Activated CD4-positive, CD25-positive, alpha-beta regulatory T cell treated with anti-CD3 and anti-CD28 coated beads, Interleukin-2, amount 50 U/mL, for 24 hours (primary cell): Measurements from ENCODE around the gene CST9L.
"Not testable (repeated sequence)": the region's sequence is repeated elsewhere in the genome, so short reads cannot be mapped to it uniquely, and the experiment has no call there.

Experiments used
- ATAC-seq, 2 donors: fragments of 150-1000 bp; cut with Tn5 transposase; one replicate each; pipeline ENCODE4 v1.10.0; 2021; ENCODE audit warnings: mild to moderate bottlenecking in 1 of 2, moderate library complexity in 1 of 2

Gene CST9L

DNA sequence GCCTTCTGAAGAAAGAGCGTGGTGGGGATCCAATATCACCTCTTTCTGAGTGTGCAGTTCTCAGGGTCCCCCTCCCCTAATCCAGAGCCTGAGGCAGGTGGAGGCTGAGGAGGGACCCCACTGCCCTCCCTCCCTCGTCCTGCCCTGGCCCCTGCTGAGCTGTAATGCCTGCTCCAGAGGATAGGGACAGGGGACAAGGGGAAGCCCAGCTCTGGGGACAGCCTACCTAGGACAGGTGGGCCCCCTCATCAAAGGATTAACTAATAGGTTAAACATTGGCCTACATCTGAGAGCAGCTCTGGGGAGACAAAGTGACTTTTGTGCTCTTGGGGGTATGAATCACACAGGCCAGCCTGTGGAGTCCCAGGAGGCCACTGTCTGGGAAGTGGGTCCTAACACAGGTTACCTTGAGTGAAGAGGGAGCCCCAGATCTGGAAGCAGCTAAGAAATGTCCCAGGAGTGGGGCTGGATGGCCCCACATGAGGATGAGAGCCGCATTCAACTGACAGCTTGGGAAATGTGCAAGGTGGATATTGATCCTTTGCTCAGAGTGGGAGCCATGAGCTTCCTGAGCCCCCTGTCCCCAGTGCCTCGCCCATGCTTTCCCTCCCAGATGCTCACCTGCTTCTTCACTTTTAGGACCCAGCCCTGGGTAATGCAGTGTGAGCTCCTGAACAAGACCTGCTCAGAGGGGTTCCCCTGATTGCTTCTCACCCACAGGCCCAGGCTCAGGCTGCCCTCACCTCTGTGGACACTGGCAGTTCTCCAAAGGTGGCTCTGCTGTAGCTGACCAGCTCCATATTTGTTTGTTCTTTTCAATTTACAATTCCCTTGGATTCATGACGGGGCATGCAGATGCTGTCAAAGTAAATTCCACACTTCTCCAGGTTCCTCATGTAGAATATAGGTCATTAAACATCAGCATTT lies 17.8 kb upstream of the CST9L start:
- no peak for ATAC-seq

DNA sequence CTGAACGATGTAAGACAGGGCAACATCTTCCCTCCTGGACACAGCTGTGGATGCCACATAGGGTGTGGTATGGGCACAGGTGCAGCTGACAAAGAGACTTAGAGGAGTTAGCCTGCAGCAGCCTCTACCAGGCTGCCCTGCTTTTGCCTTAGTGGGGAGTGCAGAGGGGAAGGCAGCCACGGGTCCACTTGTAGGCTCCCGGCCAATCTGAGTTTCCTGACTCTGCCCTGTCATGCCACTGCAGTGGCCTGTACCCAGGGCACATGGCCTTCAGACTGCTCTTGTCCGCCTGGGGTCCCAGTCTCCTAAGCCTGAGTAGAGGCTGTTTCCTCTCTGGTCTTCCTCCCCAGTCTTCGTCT lies 17.1 kb upstream of the CST9L start:
- no peak for ATAC-seq

DNA sequence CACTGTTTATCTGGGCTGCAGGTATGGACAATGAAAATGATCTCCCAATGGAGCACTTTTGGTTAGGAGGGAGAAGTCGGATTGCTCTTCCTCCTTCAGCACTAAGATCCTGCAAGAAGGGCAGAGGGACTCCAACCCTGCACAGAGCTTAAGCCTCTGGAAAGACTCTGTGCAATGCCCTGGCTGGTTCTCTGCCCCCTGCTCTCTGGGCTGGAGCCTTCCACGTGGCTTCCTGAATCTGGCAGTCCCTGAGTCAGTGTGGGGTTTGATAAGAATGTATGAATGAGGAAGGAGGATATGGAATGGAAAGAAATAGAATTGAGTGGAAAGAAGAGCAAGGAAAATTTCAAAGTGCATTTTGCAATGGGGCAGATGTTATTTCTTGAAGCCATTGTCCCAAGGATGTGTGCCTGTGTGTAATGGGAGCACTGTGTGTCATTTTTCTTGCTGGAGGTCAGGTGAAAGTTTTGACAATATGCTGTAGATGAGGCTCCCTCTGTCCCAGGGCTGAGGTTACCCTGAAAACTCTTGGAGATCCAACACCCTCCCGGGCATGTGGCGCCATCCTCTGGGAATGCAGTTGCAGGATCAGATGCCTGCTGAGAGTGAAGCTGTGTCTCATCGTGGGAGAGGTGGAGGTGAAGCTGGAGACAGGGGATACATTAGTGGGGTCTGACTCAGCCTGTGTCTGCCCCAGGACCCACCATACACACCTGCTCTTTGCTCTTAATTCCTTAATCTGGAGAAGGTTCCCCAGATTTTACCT lies 16.3 kb upstream of the CST9L start:
- no peak for ATAC-seq

DNA sequence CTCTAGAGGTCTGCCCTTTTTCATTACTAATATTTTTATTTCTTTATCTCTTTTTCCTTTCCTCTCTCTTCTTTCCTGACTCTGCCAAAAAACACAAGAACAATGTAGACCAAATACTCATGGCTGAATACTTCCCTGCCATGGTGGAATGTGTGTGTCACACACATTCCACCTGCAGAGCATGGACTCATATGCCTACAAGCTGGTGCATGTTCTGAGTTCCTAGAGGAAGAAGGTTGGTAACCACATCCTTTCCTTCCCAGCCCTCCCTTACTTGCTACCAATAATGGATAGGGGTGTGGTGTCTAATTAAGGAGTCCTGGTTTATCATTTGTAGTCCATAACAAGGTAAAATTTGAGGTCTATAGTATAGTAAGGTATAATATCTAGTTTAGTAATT lies 15.2 kb upstream of the CST9L start:
- ATAC-seq, result no peak

DNA sequence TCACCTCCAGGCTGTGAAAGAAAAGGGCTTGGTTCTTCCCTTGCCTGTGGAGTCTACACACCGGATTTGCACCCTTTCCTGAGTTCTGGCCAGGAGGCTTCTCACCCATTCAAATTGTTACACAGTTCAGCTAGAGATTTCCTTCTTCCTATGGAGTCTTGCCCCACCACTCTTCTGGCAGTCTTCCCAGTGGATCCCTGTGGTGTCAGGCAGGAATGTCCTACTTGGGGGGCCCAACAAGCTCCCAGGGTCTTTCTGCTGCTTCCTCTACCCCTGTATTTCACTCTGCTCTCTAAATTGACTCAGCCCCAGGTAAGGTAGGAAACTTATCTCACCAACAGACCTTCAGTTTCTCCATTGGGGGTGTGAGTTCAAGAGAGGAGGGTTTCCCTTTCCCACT lies 14.0 kb upstream of the CST9L start:
- ATAC-seq, result no peak

DNA sequence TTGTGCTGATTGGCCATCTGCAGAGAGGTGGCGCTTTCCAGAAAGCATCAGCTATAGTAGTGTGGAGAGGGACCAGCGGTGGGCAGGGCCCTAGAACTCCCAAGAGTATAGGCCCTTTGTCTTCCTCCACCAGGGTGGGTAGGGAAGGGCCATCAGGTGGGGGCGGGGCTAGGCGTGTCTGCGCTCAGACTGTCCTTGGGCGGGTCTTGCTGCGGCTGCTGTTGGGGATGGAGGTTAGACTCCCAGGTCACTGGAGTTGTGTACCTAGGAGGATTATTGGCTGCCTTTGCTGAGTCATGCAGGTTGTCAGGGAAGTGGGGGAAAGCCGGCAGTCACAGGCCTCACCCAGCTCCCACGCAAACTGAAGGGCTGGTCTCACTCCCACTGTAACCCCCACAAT lies 13.5 kb upstream of the CST9L start:
- ATAC-seq, result not testable (repeated sequence)

DNA sequence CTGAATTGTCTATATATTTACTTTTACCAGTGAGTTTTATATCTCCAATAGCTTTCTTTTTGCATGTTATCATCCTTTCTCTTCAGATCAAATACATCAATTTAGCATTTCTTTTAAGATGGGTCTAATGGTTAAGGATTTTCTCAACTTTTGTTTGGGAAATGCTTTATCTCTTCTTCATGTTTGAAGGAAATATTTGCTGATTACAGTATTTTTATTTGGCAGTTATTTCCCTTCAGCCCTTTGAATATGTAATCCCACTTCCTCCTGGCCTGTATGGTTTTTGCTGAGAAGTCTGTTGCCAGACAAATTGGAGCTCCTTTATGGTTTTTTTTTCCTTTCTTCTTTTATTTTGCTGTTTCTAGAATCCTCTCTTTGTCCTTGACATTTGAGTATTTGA lies 6.7 kb upstream of the CST9L start:
- ATAC-seq, result no peak

DNA sequence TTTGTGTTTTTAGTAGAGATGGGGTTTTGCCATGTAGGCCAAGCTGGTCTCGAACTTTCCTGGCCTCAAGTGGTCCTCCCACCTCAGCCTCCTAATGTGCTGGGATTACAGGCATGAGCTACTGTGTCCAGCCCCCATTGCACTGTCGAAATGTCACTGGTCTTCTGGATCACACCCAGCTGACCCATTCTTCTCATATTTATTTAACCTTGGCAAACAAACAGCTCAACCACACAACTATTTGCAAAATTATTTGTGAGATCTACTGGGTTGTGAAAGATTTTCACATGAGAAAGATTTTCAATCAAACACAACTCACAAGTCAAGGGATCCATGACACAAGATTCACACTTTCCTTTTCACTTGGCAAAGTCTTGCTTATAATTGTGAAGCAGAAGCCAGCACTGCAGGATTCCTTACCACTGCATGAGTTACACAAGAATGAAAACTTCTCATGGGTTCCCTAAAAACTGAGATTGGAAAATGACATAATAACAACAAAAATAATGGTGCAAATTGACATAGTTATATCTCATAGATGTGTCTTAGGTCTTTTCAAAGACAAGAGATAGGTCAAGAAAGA lies 2.0 kb upstream of the CST9L start:
- ATAC-seq, result no peak

DNA sequence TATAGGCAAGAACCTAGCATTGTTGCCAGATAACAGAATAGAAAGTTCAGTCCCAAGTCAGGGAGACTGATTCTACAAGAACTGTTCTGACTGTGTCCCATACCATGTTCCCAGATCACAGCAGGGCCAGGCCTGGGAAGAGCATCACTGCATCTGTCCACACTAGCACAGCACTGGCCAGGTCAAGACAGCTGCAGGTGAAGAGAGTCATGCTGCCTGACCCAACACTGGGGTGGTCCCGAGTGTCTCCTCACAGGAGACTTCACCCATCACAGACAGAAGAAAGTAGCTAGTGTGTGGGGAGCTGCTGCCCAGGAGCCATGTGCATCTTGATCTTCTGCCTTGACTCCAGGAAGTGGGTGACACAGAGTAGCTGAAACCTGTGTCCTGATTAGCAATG lies 1.3 kb upstream of the CST9L start:
- ATAC-seq, result peak in 1 of 2 donors; percentile 13

DNA sequence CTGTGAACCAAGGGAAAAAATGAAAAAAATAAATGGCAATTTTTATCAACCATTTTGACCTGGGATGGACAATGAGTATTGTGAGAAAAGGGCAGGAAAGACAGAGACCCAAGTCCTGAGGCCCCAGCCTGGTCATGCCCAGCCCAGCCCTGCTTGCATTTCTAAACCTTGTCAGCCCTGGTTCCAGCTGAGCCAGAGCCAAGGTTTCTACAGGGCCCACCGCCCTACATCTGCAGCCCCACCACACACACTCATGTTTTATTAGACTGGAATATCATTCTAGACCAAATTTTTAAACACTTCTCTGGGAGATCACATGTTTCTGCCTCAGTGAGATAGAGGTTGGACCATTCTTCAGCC lies 667 bp upstream of the CST9L start:
- no peak for ATAC-seq

DNA sequence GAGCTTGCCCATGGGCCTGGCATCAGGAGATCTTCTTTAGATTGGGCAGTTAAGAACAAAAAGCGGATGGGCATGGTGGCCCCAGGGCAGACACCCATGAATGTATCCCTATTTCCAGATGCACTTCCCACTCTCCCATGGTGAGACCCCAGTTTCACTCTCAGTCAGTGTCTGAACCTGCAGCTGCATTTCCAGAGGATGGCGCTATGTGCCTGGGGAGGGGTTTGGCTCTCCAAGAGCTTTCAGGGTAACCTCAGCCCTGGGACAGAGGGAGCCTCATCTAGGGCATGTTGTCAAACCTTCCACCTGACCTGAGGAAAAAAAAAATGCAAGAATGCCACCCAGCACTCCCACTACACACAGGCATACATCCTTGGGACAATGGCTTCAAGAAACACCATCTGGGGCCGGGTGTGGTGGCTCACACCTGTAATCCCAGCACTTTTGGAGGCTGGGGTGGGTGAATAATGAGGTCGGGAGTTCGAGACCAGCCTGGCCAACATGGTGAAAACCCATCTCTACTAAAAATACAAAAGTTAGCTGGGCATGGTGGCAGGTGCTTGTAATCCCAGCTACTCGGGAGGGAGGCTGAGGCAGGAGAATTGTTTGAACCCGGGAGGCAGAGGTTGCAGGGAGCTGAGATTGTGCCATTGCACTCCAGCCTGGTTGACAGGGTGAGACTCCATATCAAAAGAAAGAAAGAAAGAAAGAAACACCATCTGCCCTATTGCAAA lies 1.9 kb downstream of the CST9L start:
- ATAC-seq, result no peak

DNA sequence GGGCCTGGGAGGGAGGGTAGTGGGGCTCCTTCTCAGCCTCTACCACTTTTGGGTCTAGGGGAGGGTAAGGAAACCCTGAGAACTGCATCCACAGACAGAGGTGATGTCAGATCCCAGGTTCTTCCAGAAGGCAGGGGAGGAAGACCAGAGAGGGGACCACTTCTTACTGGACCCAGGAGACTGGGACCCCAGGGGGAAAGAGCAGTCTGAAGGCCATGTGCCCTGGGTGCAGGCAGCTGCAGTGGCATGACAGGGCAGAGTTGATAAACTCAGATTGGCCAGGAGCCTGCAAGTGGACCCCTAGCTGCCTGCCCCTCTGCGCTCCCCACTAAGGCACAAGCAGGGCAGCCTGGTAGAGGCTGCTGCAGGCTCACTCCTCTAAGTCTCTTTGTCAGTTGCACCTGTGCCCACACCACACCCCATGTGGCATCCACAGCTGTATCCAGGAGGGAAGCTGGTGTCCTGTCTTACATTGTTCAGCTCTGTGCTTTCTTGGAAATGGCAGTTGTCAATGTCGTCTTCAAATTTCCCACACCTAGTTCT lies 2.7 kb downstream of the CST9L start:
- no peak for ATAC-seq

DNA sequence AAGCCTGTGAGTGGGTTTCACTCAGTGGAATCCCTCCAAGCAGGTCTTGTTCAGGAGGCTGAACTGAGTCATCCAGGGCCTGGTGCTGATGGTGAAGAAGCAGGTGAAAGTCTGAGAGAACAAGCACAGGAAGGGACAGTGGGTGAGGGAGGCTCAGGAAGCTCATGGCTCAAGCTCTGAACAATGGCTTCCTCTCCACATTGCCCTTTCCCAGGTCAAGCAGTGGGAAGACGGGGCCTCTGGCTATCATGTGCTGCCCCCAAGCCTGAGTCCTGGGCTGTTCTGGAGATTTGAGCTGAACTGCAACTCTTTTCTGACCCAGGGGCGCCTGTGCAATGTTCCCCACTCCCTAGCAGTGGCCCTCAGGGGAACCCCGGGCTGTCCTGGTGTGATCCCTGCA lies 3.4 kb downstream of the CST9L start:
- no peak for ATAC-seq

DNA sequence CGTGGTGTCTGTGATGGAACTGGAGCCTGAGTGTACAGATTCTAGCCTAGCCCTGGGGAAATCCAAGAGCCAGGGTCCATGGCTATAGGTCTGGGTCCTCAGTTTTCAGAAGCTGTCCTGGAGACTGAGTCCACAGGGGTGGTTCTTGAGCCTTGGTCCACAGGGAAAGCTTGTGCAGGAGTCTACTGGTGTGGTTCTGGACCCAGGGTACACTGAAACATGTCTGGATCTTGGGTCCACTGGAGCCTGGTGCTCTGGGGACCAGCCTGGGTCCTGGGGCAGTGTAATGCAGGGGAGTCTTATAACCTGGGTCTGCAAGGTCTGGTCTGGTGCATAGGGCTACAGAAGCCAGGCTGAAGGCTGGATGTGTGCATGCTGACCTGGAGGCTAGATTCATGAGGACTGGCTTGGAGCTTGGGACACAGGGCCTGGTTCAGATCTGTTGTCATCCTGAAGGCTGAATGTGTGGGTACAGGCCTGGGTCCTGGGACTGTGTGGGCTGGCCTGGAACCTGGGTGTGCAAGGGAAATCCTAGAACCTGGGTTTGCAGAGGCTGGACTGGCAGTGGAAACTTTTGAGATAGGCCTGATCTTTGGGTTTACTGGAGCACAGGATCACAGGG lies 5.5 kb downstream of the CST9L start:
- no peak for ATAC-seq

DNA sequence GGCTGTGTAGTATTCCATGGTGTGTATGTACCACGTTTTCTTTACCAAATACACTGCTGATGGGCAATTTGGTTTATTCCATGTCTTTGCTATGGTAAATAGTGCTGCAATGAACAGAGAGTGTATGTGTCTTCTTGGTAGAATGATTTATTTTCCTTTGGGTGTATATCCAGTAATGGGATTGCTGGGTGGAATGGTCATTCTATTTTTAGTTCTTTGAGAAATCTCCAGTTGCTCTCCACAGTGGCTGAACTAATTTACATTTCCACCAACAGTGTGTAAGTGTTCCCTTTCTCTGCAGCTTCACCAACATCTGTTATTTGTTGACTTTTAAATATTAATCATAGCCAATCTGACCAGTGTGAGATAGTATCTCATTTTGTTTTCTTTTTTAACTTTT lies 13.9 kb downstream of the CST9L start:
- ATAC-seq, result no peak

DNA sequence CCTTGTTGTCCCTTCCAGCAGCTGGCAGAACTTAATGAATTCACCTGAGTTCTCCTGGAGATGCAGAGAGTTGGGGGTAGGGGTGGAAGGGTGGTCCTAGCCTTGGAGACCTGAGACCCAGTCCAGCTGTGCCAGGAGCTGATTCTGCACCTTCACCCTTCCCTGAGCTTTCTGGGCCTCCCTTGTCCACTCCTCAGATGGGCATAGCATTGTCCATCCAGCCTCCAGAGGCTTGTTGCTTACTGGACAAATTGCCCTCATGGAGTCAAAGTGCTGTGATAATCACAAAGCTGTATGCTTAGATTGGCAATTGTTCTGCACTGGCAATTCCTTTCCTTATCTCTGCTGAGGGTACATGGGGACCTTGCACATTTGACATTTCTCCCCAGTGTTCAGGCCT lies 16.5 kb downstream of the CST9L start:
- ATAC-seq, result no peak

DNA sequence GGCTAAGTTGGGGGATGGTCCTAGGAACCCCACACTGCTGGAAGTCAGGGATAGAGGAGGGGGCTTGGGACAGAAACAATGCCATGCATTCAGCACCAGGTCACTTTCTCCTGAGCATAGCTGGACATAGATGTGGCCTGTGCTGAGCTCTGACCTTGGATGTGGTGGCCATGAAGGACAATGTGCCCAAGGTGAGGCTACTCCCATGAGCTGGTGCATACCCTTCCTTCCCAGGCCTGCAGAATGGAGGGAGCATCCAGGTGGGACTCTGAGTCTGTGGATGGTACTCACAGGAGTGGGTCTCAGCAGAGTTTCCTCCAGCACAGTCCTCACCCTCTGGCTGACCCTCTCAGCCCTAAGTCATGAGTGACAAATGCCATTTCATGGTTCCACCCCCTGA lies 16.9 kb downstream of the CST9L start:
- no peak for ATAC-seq

DNA sequence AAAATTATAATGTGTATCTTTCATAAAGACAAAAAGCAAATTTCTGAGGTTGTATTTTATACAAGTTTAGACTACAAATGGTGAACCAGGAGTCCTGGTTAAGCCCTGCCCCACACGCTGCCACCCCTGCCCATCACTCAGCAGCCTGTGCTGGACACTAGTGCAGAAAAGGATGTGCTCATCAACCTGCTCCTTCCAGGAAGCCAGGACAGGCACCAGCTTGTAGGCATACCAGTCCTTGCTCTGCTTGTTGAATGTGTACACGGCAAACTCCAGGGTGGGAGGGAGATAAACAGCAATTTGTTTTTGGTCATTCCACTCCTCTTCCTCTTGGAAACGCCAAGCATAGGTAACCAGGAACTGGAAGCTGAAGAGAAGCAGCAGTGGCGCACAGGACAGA lies 18.1 kb downstream of the CST9L start:
- no peak for ATAC-seq

DNA sequence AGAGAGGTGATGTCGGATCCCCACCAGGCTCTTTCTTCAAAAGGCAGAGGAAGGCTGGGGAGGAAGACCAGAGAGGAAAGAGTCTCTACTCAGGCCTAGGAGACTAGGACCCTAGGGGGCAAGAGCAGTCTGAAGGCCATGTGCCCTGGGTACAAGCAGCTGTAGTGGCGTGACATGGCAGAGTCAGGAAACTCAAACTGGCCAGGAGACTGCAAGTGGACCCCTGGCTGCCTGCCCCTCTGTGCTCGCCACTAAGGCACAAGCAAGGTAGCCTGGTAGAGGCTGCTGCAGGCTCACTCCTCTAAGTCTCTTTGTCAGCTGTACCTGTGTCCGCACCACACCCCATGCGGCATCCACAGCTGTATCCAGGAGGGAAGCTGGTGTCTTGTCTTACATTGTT lies 19.9 kb downstream of the CST9L start:
- ATAC-seq, result no peak

DNA sequence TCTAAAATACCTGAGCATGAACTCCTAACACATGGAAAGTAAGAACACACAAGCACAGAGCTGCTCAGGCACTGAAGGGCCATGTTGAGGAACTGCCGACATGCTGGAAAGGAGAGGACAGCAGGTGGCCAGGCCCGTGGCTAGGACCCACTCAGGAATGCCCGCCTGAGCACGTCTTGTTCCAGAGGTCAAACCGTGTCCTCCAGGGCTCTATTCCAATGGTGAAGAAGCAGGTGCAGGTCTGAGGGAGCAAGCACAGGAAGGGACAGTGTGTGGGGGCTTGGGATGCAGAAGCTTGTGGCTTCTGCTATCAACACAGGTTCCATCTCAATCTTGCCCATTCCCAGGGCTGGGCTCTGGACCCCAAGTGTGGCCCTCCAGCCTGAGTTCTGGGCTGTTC lies 20.7 kb downstream of the CST9L start:
- no peak for ATAC-seq

DNA sequence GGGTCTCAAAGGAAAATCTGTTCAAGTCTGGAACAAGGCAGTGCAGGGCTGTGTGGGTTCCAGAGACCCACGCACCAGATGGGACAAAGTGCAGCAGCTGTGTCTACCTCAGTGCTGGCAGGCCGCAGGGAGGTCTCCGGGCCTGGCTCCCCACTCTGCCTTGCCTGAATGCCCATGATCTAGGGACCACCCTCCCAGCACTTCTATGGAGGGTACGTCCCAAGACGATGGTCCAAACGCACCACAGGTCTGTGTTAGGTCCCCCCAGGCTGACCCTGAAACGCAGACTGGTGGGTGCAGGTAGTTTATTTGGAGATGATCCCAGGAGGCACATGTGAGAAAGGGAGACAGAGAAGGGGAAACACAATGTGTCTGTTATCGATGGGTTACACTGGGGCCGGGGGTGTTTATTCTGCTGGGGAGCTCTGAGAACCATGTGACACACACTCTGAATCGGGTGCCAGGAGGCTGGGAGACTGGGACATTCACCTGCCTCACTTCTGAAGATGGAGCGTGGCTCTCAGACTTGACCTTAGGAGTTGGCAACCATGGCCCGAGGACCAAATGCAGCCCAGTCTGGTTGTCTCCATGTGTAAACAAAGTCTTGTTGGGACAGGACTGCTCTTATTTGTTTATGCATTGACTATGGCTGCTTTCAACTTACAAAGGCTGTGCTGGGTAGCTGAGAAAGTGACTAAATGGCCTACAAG lies 21.7 kb downstream of the CST9L start:
- ATAC-seq, result no peak

DNA sequence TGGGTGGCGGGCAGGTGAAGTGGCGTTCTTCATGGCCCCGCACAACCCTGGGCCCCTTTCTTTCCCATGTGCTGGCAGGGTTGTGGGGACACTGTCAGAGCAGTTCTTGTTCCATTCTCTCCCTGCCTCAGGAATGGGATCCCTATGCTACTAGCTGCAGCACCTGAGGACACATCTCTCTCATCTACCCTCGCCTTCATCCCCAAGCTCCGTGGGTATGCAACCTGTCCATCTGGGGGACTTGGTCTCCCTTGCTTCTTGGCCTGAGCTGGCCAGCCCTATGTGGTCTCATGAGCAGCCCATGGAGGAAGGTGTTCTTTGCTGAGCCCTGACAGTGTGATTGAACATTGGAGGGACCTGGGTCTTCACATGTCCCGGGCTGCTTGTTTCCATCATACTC lies 24.2 kb downstream of the CST9L start:
- ATAC-seq, result no peak
